GM23338 (cell line): Measurements from ENCODE around the gene PTPRN2. TPM values are rescaled to one million over a fixed set of nuclear protein-coding genes. Genes with fewer than 3 reads are reported as not detected.

Experiments
- ATAC-seq: fragments of 200-7000 bp; cut with Tn5 transposase; 3 replicates; pipeline ENCODE4 v1.9.1; 2020
- DNase-seq: peaks from one replicate; pipeline ENCODE4 v3.0.0-alpha.2; 2015; ENCODE audit warnings: low spot score
- H2AFZ ChIP-seq: fragments of 200-600 bp; sonication (generic); 2 replicates; pipeline ENCODE4 v1.8.0; 2016; ENCODE audit warnings: antibody characterized with exemption, mild to moderate bottlenecking, moderate library complexity
- H3F3A ChIP-seq: fragments of 200-600 bp; sonication (generic); replicated peaks from 2 replicates; pipeline ENCODE4 v1.8.0; 2017; ENCODE audit warnings: antibody characterized with exemption, mixed run types, low read depth
- H3K27ac ChIP-seq: fragments of 200-600 bp; sonication (generic); 2 replicates; pipeline ENCODE4 v1.6.1; 2016; ENCODE audit warnings: low read depth
- H3K27me3 ChIP-seq: fragments of 200-600 bp; sonication (generic); 2 replicates; pipeline ENCODE4 v1.8.0; 2016; ENCODE audit warnings: mild to moderate bottlenecking, mixed run types, moderate library complexity; ENCODE audit not compliant: insufficient read depth
- H3K36me3 ChIP-seq: fragments of 200-600 bp; sonication (generic); 2 replicates; pipeline ENCODE4 v1.8.0; 2016; ENCODE audit warnings: mild to moderate bottlenecking; ENCODE audit not compliant: insufficient read depth
- H3K4me1 ChIP-seq: fragments of 200-600 bp; sonication (generic); 2 replicates; pipeline ENCODE4 v1.8.0; 2016; ENCODE audit warnings: mild to moderate bottlenecking, moderate library complexity; ENCODE audit not compliant: insufficient read depth
- H3K4me2 ChIP-seq: fragments of 200-600 bp; sonication (generic); 2 replicates; pipeline ENCODE4 v1.7.1; 2017; ENCODE audit warnings: mixed run types
- H3K4me3 ChIP-seq: fragments of 200-600 bp; sonication (generic); 2 replicates; pipeline ENCODE4 v1.6.1; 2016; ENCODE audit warnings: mixed run types
- H3K79me2 ChIP-seq: fragments of 200-600 bp; sonication (generic); replicated peaks from 2 replicates; pipeline ENCODE4 v1.8.0; 2017; ENCODE audit warnings: mild to moderate bottlenecking; ENCODE audit not compliant: insufficient read depth
- H3K9me2 ChIP-seq: fragments of 200-600 bp; sonication (generic); 2 replicates; pipeline ENCODE4 v1.8.0; 2017; ENCODE audit not compliant: insufficient read depth
- H4K20me1 ChIP-seq: fragments of 200-600 bp; sonication (generic); replicated peaks from 2 replicates; pipeline ENCODE4 v1.8.0; 2017; ENCODE audit warnings: mild to moderate bottlenecking; ENCODE audit not compliant: insufficient read depth
- H3K27ac Mint-ChIP-seq: 2 replicates; pipeline ENCODE4 v1.8.0; 2020; ENCODE audit warnings: inconsistent platforms, mild to moderate bottlenecking, moderate library complexity, mixed read lengths
- H3K27me3 Mint-ChIP-seq: 3 replicates; pipeline ENCODE4 v1.8.0; 2022; ENCODE audit warnings: low read depth, mild to moderate bottlenecking, moderate library complexity, mixed read lengths, inconsistent platforms; ENCODE audit not compliant: insufficient read depth, poor library complexity
- H3K36me3 Mint-ChIP-seq: 3 replicates; pipeline ENCODE4 v1.8.0; 2021; ENCODE audit warnings: low read depth, mild to moderate bottlenecking, inconsistent platforms, moderate library complexity, mixed read lengths
- H3K4me1 Mint-ChIP-seq: 3 replicates; pipeline ENCODE4 v1.8.0; 2020; ENCODE audit warnings: mild to moderate bottlenecking, inconsistent platforms, mixed read lengths
- H3K4me3 Mint-ChIP-seq: 3 replicates; pipeline ENCODE4 v1.8.0; 2021; ENCODE audit warnings: moderate library complexity, mild to moderate bottlenecking, inconsistent platforms, mixed read lengths
- H3K9me3 Mint-ChIP-seq: 3 replicates; pipeline ENCODE4 v1.8.0; 2020; ENCODE audit warnings: moderate library complexity, mild to moderate bottlenecking, inconsistent platforms, mixed read lengths
- CREB1 ChIP-seq: fragments of 250-450 bp; sonication (Bioruptor Pico); IDR thresholded peaks from 2 replicates; pipeline ENCODE4 v1.5.0; 2020; ENCODE audit warnings: low read depth, mild to moderate bottlenecking, moderate library complexity
- CTCF ChIP-seq, 2 experiments: fragments of 200-600 bp in 1 of 2; sonication (generic) in 1 of 2; conservative IDR thresholded peaks; 2 replicates each; pipeline versions ENCODE4 v1.5.1 to v1.6.1; 2016 to 2017; ENCODE audit warnings: antibody characterized with exemption in 2 of 2, low read depth in 2 of 2, mild to moderate bottlenecking in 2 of 2, moderate library complexity in 1 of 2
- EZH2phosphoT487 ChIP-seq: fragments of 200-600 bp; sonication (generic); IDR thresholded peaks from one replicate; pipeline ENCODE4 v1.8.1; 2018; ENCODE audit warnings: antibody characterized with exemption; ENCODE audit not compliant: unreplicated experiment
- JUNB ChIP-seq: IDR thresholded peaks from one replicate; pipeline ENCODE4 v1.6.1; 2016; ENCODE audit warnings: antibody characterized with exemption; ENCODE audit not compliant: unreplicated experiment
- NANOG ChIP-seq: IDR thresholded peaks from 2 replicates; pipeline ENCODE4 v1.6.1; 2016; ENCODE audit warnings: antibody characterized with exemption, borderline replicate concordance
- REST ChIP-seq: IDR thresholded peaks from one replicate; pipeline ENCODE4 v1.6.1; 2018; ENCODE audit warnings: antibody characterized with exemption; ENCODE audit not compliant: unreplicated experiment
- ZNF114 ChIP-seq: fragments of 250-450 bp; sonication (Bioruptor Pico); IDR thresholded peaks from 2 replicates; pipeline ENCODE4 v1.5.0; 2020; ENCODE audit warnings: mild to moderate bottlenecking, moderate library complexity
- polyA plus RNA-seq: library from polyadenylated mRNA; unstranded; fragments of >200 nt; fragmentation: Nextera tagmentation; extraction: Ambion mirVana; gene quantifications from 2 replicates; pipeline ENCODE4 v1.2.1, GENCODE V29; 2016
- total RNA-seq: library from RNA; depleted of rRNA; stranded (reverse); fragments of >200 nt; shearing (Covaris generic); gene quantifications from 2 replicates; pipeline ENCODE4 v1.2.3, GENCODE V29; 2014
- TF ChIP-seq, protein P1 (sequence below): IDR thresholded peaks from 2 replicates; pipeline ENCODE4 v1.6.1; 2016; ENCODE audit warnings: antibody characterized with exemption

The PTPRN2 gene
- total and polyA plus RNA-seq, 2 experiments from 2014 or later = 0.87 to 4.0 TPM

DNA sequence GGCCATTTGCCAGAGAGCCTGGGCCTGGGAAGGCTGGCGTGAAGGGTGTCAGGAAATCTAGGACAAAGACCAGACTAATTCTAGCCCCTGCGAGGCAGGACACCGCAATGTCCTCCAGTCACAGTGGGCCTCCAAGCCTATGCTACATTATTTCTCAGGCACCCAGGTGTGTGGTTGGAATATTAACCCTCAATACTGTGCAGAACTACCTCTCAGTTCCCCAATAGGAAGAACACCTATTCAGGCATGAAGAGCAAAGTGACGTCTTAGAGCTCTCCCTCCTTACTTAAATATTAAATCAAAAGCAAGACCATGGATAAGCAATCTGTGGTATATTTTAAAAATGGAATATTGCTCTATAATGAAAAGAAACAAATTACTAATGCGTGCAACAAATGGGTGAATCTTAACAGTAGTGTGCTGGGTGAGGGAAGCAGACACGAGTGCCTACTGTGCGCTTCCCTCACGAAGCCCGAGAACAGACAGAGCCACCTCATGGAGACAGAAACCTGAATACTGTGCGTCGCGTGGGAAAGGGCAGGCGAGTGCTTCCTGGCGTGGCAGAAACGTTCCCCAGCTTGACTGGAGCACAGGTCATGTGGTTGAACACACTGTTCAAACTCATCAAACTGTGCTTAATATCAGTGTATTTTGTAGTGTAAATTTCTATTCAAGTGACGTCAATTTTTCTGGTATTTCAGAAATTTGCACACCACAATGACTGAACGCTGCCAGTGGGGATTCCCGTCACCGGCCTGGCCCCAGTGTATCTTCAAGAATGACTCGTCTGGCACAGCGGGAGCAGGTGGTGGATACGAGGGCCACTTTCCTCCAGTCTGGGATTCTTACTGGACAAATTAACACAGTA lies 15.5 kb upstream of the PTPRN2 start:
- Mint-ChIP-seq H3K27me3 (peaks cover 13% of the 10 kb centered on the region), H3K4me1 (no peaks in the 10 kb centered on the region), H3K4me3 (no peak overlapping the region), H3K9me3 (no peaks in the 10 kb centered on the region), H3K36me3 (peaks cover 19% of the 10 kb centered on the region), H3K27ac (no peak overlapping the region)
- ATAC-seq (no peak), DNase-seq (no peak)
- H3K27me3 ChIP-seq = no peaks in the 10 kb centered on the region
- H3K9me2 ChIP-seq = no peaks in the 10 kb centered on the region
- no peak overlapping the region for H3K4me3 ChIP-seq
- H3K4me2 ChIP-seq = no peak overlapping the region
- H3K27ac ChIP-seq = no peak overlapping the region
- no peaks in the 10 kb centered on the region; the same call in 1 of the 2 replicates for H4K20me1 ChIP-seq
- H2AFZ ChIP-seq = no peak overlapping the region
- no peaks in the 10 kb centered on the region for H3K79me2 ChIP-seq
- no peaks in the 10 kb centered on the region for H3F3A ChIP-seq
- H3K36me3 ChIP-seq = no peaks in the 10 kb centered on the region
- H3K4me1 ChIP-seq = no peaks in the 10 kb centered on the region
- TF ChIP-seq REST = no peak
- no peak for TF ChIP-seq CREB1

- Histone ChIP-seq H3K79me2 (no peaks in the 10 kb centered on the region), H3K4me2 (no peak overlapping the region), H3K9me2 (no peaks in the 10 kb centered on the region), H3K27ac (no peak overlapping the region), H3K36me3 (no peaks in the 10 kb centered on the region), H3F3A (no peaks in the 10 kb centered on the region), H3K4me3 (no peak overlapping the region), H2AFZ (no peak overlapping the region), H3K4me1 (no peaks in the 10 kb centered on the region), H3K27me3 (no peaks in the 10 kb centered on the region), H4K20me1 (no peaks in the 10 kb centered on the region; the same call in 1 of the 2 replicates)
- no peak for DNase-seq
- TF ChIP-seq ZNF114 (CRISPR knock-in tag) = no peak
- H3K27ac Mint-ChIP-seq = no peak overlapping the region
- no peak for ATAC-seq
- peaks cover 12% of the 10 kb centered on the region for H3K36me3 Mint-ChIP-seq
- peaks cover 8% of the 10 kb centered on the region for H3K27me3 Mint-ChIP-seq
- no peaks in the 10 kb centered on the region for H3K9me3 Mint-ChIP-seq
- H3K4me1 Mint-ChIP-seq = no peaks in the 10 kb centered on the region
- H3K4me3 Mint-ChIP-seq = no peak overlapping the region
These were observed 14.4 kb upstream of the PTPRN2 start for GRCh38 chr7:158602041-158602440.

DNA sequence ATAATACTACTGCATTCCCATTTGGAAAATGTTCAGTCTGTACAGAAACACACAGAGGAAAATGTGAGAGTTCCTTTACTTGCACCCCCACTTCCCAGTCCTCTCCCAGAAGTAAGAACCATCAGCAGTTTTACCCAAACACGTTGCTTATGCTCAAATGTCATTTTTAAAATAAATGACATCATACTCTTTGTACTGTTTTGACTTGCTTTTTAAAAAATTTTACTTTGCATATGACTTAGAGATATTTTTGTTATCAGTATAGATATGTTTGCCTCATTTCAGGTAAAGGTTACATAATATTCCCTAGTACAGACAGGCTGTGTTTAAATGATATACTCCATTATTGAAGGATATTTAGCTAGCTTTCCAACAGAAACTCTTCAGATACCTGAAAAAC lies 13.5 kb upstream of the PTPRN2 start:
- Histone ChIP-seq H2AFZ (no peak overlapping the region), H3K36me3 (no peaks in the 10 kb centered on the region), H3K4me2 (no peak overlapping the region), H3K27ac (no peak overlapping the region), H4K20me1 (no peaks in the 10 kb centered on the region; the same call in 1 of the 2 replicates), H3K9me2 (no peaks in the 10 kb centered on the region), H3K4me1 (no peaks in the 10 kb centered on the region), H3K27me3 (no peaks in the 10 kb centered on the region), H3K4me3 (no peak overlapping the region), H3F3A (no peaks in the 10 kb centered on the region), H3K79me2 (no peaks in the 10 kb centered on the region)
- no peak for DNase-seq
- Mint-ChIP-seq H3K4me1 (no peaks in the 10 kb centered on the region), H3K9me3 (peaks cover 4% of the 10 kb centered on the region), H3K27me3 (peaks cover 8% of the 10 kb centered on the region), H3K27ac (no peak overlapping the region), H3K36me3 (peaks cover 9% of the 10 kb centered on the region), H3K4me3 (no peak overlapping the region)
- ATAC-seq = no peak
- TF ChIP-seq EZH2phosphoT487 (no peak), CTCF (conservative IDR thresholded peaks at IDR 0.05; ENCODE audit: low read depth in 2 of 2) (no peak), JUNB (no peak), NANOG (no peak), REST (no peak)
- TF ChIP-seq, protein P1, sequence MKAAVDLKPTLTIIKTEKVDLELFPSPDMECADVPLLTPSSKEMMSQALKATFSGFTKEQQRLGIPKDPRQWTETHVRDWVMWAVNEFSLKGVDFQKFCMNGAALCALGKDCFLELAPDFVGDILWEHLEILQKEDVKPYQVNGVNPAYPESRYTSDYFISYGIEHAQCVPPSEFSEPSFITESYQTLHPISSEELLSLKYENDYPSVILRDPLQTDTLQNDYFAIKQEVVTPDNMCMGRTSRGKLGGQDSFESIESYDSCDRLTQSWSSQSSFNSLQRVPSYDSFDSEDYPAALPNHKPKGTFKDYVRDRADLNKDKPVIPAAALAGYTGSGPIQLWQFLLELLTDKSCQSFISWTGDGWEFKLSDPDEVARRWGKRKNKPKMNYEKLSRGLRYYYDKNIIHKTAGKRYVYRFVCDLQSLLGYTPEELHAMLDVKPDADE = no peak
